ENCODE results near the gene ZBTB7C. TPM values are rescaled to one million over a fixed set of nuclear protein-coding genes. Genes with fewer than 3 reads are reported as not detected.

The ZBTB7C gene
- polyA plus RNA-seq, 4 donors = 0.54 to 4.1 (median 1.5) TPM

- H3K4me1 ChIP-seq (ENCODE audit: control insufficient read depth in 3 of 3, insufficient read depth in 2 of 3, low read depth in 1 of 3, low read length in 2 of 3) = no peaks in the 10 kb centered on the region
- FAIRE-seq = no peak
Observed at GRCh38 chr18:48317781-48318381, 91.3 kb downstream of the ZBTB7C start.

DNA sequence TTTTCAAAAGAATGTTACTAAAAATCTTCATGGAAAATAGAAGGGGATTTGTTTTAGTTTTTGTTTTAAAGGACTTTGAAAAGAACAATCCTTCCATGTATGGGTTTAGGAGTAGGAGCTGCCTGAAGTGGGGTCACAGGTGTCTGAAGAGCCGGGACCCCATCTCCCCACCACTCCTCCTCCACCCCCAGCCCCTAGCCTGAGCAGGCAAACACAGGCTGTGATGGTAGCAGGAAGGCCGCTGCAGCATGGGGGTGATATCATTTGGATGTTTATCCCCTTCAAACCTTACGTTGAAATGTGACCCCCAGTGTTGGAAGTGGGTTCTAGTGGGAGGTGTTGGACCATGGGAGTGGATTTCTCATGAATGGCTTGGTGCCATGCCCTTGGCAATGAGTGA, 93.0 kb downstream of the ZBTB7C start:
- no peak for FAIRE-seq
- Histone ChIP-seq H3K36me3 (ENCODE audit: control insufficient read depth in 3 of 3, insufficient read depth in 2 of 3, low read depth in 1 of 3, low read length in 3 of 3) (no peaks in the 10 kb centered on the region), H3K27ac (ENCODE audit: low read depth in 1 of 3, low read length in 2 of 3) (no peak overlapping the region), H3K9me3 (ENCODE audit: control insufficient read depth in 2 of 2, insufficient read depth in 1 of 2, low read depth in 1 of 2, low read length in 1 of 2) (no peaks in the 10 kb centered on the region), H3K4me1 (ENCODE audit: control insufficient read depth in 3 of 3, insufficient read depth in 2 of 3, low read depth in 1 of 3, low read length in 2 of 3) (no peaks in the 10 kb centered on the region), H3K4me3 (ENCODE audit: low read depth in 1 of 3, low read length in 3 of 3) (no peak overlapping the region), H3K27me3 (ENCODE audit: control insufficient read depth in 3 of 3, insufficient read depth in 3 of 3, low read length in 3 of 3) (peaks cover 0 to 2% (median 0%) of the 10 kb centered on the region in 3 donors)
- WGBS, 3 donors = 77 to 79% (median 79%) methylated on average over 3 of the region's 3 CpGs
- no peak for DNase-seq

More at GRCh38 chr18:48317781-48318381, 91.3 kb downstream of the ZBTB7C start:
- no peak overlapping the region for H3K4me3 ChIP-seq (ENCODE audit: low read depth in 1 of 3, low read length in 3 of 3)
- peaks cover 0 to 2% (median 0%) of the 10 kb centered on the region in 3 donors for H3K27me3 ChIP-seq (ENCODE audit: control insufficient read depth in 3 of 3, insufficient read depth in 3 of 3, low read length in 3 of 3)
- no peak overlapping the region for H3K27ac ChIP-seq (ENCODE audit: low read depth in 1 of 3, low read length in 2 of 3)
- H3K36me3 ChIP-seq (ENCODE audit: control insufficient read depth in 3 of 3, insufficient read depth in 2 of 3, low read depth in 1 of 3, low read length in 3 of 3) = no peaks in the 10 kb centered on the region
- DNase-seq = no peak
- no peaks in the 10 kb centered on the region for H3K9me3 ChIP-seq (ENCODE audit: control insufficient read depth in 2 of 2, insufficient read depth in 1 of 2, low read depth in 1 of 2, low read length in 1 of 2)
- 97 to 100% (median 98%) methylated on average over 5 of the region's 5 CpGs for WGBS, 3 donors

DNA sequence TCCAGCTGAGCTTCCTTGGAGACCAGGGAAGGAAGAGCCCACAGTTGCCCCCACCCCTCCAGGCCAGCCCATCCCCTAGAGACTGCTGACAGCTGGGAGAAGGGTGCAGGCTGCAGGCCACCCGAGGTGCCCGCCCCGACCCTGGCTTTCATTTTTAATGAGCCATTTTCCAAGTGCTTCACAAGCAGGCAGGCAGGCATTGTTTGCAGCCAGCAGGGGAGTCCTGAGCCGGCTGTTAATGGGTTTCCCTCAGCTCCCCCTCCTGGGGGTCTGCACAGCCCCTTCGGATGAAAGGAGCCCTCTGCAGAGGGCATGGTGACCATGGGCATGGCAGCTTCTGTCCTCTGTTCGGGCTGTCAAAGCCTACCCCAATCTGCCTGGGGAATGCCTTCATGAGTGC, 94.5 kb downstream of the ZBTB7C start:
- FAIRE-seq (no peak), DNase-seq (no peak)
- Histone ChIP-seq H3K27ac (ENCODE audit: low read depth in 1 of 3, low read length in 2 of 3) (no peak overlapping the region), H3K27me3 (ENCODE audit: control insufficient read depth in 3 of 3, insufficient read depth in 3 of 3, low read length in 3 of 3) (peaks cover 0 to 2% (median 0%) of the 10 kb centered on the region in 3 donors), H3K9me3 (ENCODE audit: control insufficient read depth in 2 of 2, insufficient read depth in 1 of 2, low read depth in 1 of 2, low read length in 1 of 2) (no peaks in the 10 kb centered on the region), H3K36me3 (ENCODE audit: control insufficient read depth in 3 of 3, insufficient read depth in 2 of 3, low read depth in 1 of 3, low read length in 3 of 3) (no peaks in the 10 kb centered on the region), H3K4me3 (ENCODE audit: low read depth in 1 of 3, low read length in 3 of 3) (no peak overlapping the region), H3K4me1 (ENCODE audit: control insufficient read depth in 3 of 3, insufficient read depth in 2 of 3, low read depth in 1 of 3, low read length in 2 of 3) (no peaks in the 10 kb centered on the region)
- 32 to 39% (median 37%) methylated on average over 6 of the region's 6 CpGs for WGBS, 3 donors

DNA sequence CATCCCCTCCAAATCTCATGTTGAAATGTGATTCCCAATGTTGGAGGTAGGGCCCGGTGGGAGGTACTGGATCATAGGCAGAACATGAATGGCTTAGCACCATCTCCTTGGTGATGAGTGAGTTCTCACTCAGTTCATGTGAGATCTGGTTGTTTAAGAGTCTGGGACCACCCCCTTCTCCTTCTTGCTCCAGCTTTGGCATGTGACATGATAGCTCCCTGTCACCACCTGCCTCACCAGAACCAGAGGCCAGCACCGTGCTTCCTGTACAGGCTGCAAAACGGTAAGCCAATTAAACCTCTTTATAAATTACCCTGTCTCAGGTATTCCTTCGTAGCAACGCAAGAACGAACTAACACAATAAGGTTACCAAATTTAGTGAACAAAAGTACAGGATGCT, 95.4 kb downstream of the ZBTB7C start:
- Histone ChIP-seq H3K4me3 (ENCODE audit: low read depth in 1 of 3, low read length in 3 of 3) (no peak overlapping the region), H3K4me1 (ENCODE audit: control insufficient read depth in 3 of 3, insufficient read depth in 2 of 3, low read depth in 1 of 3, low read length in 2 of 3) (no peaks in the 10 kb centered on the region), H3K9me3 (ENCODE audit: control insufficient read depth in 2 of 2, insufficient read depth in 1 of 2, low read depth in 1 of 2, low read length in 1 of 2) (no peaks in the 10 kb centered on the region), H3K27me3 (ENCODE audit: control insufficient read depth in 3 of 3, insufficient read depth in 3 of 3, low read length in 3 of 3) (peaks cover 0 to 2% (median 0%) of the 10 kb centered on the region in 3 donors), H3K36me3 (ENCODE audit: control insufficient read depth in 3 of 3, insufficient read depth in 2 of 3, low read depth in 1 of 3, low read length in 3 of 3) (no peaks in the 10 kb centered on the region), H3K27ac (ENCODE audit: low read depth in 1 of 3, low read length in 2 of 3) (no peak overlapping the region)
- FAIRE-seq = no peak
- no peak for DNase-seq
- 88 to 89% (median 89%) methylated on average over 6 of the region's 6 CpGs for WGBS, 3 donors

- Histone ChIP-seq H3K36me3 (ENCODE audit: control insufficient read depth in 3 of 3, insufficient read depth in 2 of 3, low read depth in 1 of 3, low read length in 3 of 3) (no peaks in the 10 kb centered on the region), H3K4me3 (ENCODE audit: low read depth in 1 of 3, low read length in 3 of 3) (no peak overlapping the region), H3K27me3 (ENCODE audit: control insufficient read depth in 3 of 3, insufficient read depth in 3 of 3, low read length in 3 of 3) (peaks cover 0 to 2% (median 0%) of the 10 kb centered on the region in 3 donors), H3K4me1 (ENCODE audit: control insufficient read depth in 3 of 3, insufficient read depth in 2 of 3, low read depth in 1 of 3, low read length in 2 of 3) (no peaks in the 10 kb centered on the region), H3K27ac (ENCODE audit: low read depth in 1 of 3, low read length in 2 of 3) (no peak overlapping the region), H3K9me3 (ENCODE audit: control insufficient read depth in 2 of 2, insufficient read depth in 1 of 2, low read depth in 1 of 2, low read length in 1 of 2) (no peaks in the 10 kb centered on the region)
- DNase-seq (no peak), FAIRE-seq (no peak)
- WGBS, 3 donors = 73 to 87% (median 82%) methylated on average over 5 of the region's 5 CpGs
Observed at GRCh38 chr18:48312066-48312465, 97.1 kb downstream of the ZBTB7C start.

DNA sequence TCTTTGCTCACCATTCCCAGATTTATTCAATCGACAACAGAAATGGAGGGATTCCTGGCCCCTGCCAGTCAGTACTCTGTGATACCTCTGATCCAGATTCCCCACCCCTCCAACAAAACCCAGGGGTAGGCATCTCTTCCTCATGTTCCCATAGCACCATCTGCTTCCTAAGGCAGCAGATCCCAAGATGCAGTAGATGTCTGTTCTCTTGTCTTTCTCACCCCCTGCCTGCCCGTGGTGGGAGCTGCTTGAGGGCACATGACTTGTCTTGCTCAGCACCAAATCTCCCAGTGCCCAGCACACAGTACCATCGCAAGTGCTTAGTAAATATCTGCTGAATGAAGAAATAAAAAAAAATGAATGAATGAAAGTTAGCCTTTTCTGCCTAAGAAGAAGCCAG, 98.2 kb downstream of the ZBTB7C start:
- Histone ChIP-seq H3K27ac (ENCODE audit: low read depth in 1 of 3, low read length in 2 of 3) (no peak overlapping the region), H3K4me1 (ENCODE audit: control insufficient read depth in 3 of 3, insufficient read depth in 2 of 3, low read depth in 1 of 3, low read length in 2 of 3) (no peaks in the 10 kb centered on the region), H3K27me3 (ENCODE audit: control insufficient read depth in 3 of 3, insufficient read depth in 3 of 3, low read length in 3 of 3) (peaks cover 0 to 2% (median 0%) of the 10 kb centered on the region in 3 donors), H3K4me3 (ENCODE audit: low read depth in 1 of 3, low read length in 3 of 3) (no peak overlapping the region), H3K9me3 (ENCODE audit: control insufficient read depth in 2 of 2, insufficient read depth in 1 of 2, low read depth in 1 of 2, low read length in 1 of 2) (no peaks in the 10 kb centered on the region), H3K36me3 (ENCODE audit: control insufficient read depth in 3 of 3, insufficient read depth in 2 of 3, low read depth in 1 of 3, low read length in 3 of 3) (no peaks in the 10 kb centered on the region)
- no peak for FAIRE-seq
- 64 to 76% (median 75%) methylated on average over 3 of the region's 3 CpGs for WGBS, 3 donors
- DNase-seq = no peak

- Histone ChIP-seq H3K27ac (ENCODE audit: low read depth in 1 of 3, low read length in 2 of 3) (no peak overlapping the region), H3K4me1 (ENCODE audit: control insufficient read depth in 3 of 3, insufficient read depth in 2 of 3, low read depth in 1 of 3, low read length in 2 of 3) (no peaks in the 10 kb centered on the region), H3K4me3 (ENCODE audit: low read depth in 1 of 3, low read length in 3 of 3) (no peak overlapping the region), H3K9me3 (ENCODE audit: control insufficient read depth in 2 of 2, insufficient read depth in 1 of 2, low read depth in 1 of 2, low read length in 1 of 2) (no peaks in the 10 kb centered on the region), H3K27me3 (ENCODE audit: control insufficient read depth in 3 of 3, insufficient read depth in 3 of 3, low read length in 3 of 3) (peaks cover 0 to 2% (median 0%) of the 10 kb centered on the region in 3 donors), H3K36me3 (ENCODE audit: control insufficient read depth in 3 of 3, insufficient read depth in 2 of 3, low read depth in 1 of 3, low read length in 3 of 3) (no peaks in the 10 kb centered on the region)
- DNase-seq (no peak), FAIRE-seq (no peak)
- 81 to 83% (median 81%) methylated on average over 6 of the region's 6 CpGs for WGBS, 3 donors
Observed at GRCh38 chr18:48310353-48310752, 98.8 kb downstream of the ZBTB7C start.

DNA sequence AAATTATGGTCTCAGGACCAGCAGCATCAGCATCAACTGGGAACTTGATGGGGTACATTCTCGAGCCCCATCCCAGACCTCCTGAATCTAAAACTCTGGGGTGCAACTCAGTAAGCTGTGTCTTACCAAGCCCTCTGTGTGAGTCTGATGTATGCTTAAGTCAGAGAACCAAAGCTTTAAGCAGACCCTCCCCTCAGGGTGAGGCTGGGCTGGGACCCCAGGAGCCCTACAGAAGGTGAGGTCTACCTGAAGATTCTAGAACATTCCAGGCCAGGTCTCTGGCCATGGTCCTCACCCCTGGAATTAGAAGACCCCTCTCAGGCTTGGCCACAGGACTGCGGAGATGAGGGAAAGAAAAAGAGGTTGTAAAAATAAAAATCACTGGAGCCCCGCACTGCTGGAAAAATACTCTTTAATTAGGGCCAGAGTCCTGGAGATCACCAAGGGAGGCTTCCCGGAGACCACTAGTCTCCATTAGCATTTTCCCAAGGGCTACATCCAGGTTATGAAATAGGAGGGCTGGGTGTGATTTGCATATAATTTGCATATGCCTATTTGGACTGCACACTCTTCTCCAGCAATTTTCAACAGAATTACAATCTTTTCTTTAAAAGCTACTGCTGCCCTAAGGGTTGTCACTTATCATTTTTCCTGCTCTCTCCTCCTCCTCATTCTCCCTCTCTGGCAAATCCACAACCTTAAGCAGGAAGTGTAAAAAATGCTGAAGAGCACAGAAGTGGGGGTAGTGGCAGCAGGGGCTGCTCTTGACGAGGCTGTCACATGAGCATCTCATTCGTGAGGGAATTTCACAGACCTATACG, 100.2 kb downstream of the ZBTB7C start:
- Histone ChIP-seq H3K4me3 (ENCODE audit: low read depth in 1 of 3, low read length in 3 of 3) (no peak overlapping the region), H3K36me3 (ENCODE audit: control insufficient read depth in 3 of 3, insufficient read depth in 2 of 3, low read depth in 1 of 3, low read length in 3 of 3) (no peaks in the 10 kb centered on the region), H3K9me3 (ENCODE audit: control insufficient read depth in 2 of 2, insufficient read depth in 1 of 2, low read depth in 1 of 2, low read length in 1 of 2) (no peaks in the 10 kb centered on the region), H3K27me3 (ENCODE audit: control insufficient read depth in 3 of 3, insufficient read depth in 3 of 3, low read length in 3 of 3) (no peaks in the 10 kb centered on the region), H3K4me1 (ENCODE audit: control insufficient read depth in 3 of 3, insufficient read depth in 2 of 3, low read depth in 1 of 3, low read length in 2 of 3) (no peaks in the 10 kb centered on the region), H3K27ac (ENCODE audit: low read depth in 1 of 3, low read length in 2 of 3) (no peak overlapping the region)
- no peak for FAIRE-seq
- 72 to 81% (median 79%) methylated on average over 7 of the region's 7 CpGs for WGBS, 3 donors
- DNase-seq = no peak

Measured in small intestine (tissue), 7 donors.